Fibroblast of lung (primary cell): Measurements from ENCODE around the gene PSME3IP1. TPM values are rescaled to one million over a fixed set of nuclear protein-coding genes. Genes with fewer than 3 reads are reported as not detected.

Experiments used
- DNase-seq, 2 donors: peaks; one replicate each; pipeline versions ENCODE4 v3.0.0 to v3.0.0-alpha.2; 2010; ENCODE audit warnings: low read depth in 2 of 2
- H2AFZ ChIP-seq: 2 replicates; pipeline ENCODE4 v1.5.1; 2012; ENCODE audit warnings: low read length, control low read depth, inconsistent platforms
- H3K27ac ChIP-seq: 2 replicates; pipeline ENCODE4 v1.5.1; 2011; ENCODE audit warnings: low read length, control low read depth; ENCODE audit not compliant: insufficient read depth
- H3K27me3 ChIP-seq: 2 replicates; pipeline ENCODE4 v1.5.1; 2011; ENCODE audit warnings: mild to moderate bottlenecking, low read length; ENCODE audit not compliant: control insufficient read depth, insufficient read depth
- H3K36me3 ChIP-seq: 2 replicates; pipeline ENCODE4 v1.5.1; 2011; ENCODE audit warnings: low read length; ENCODE audit not compliant: control insufficient read depth, insufficient read depth
- H3K4me1 ChIP-seq: 2 replicates; pipeline ENCODE4 v1.5.1; 2011; ENCODE audit warnings: low read length; ENCODE audit not compliant: control insufficient read depth, insufficient read depth; ENCODE audit errors: extremely low read depth
- H3K4me2 ChIP-seq: 2 replicates; pipeline ENCODE4 v1.5.1; 2011; ENCODE audit warnings: low read length, control low read depth; ENCODE audit not compliant: insufficient read depth; ENCODE audit errors: extremely low read depth
- H3K4me3 ChIP-seq, 4 experiments: fragments of 200-600 bp in 1 of 4; sonication (generic) in 1 of 4; replicated peaks in 1 of 4; 2 replicates each; pipeline ENCODE4 v1.5.1; 2011 to 2016; ENCODE audit warnings: low read length in 4 of 4, low read depth in 3 of 4, mild to moderate bottlenecking in 3 of 4, control low read depth in 2 of 4, inconsistent platforms in 1 of 4, mixed read lengths in 1 of 4; ENCODE audit not compliant: insufficient read depth in 1 of 4; ENCODE audit errors: control extremely low read depth in 1 of 4
- H3K79me2 ChIP-seq: 2 replicates; pipeline ENCODE4 v1.5.1; 2012; ENCODE audit warnings: mild to moderate bottlenecking, low read length, inconsistent platforms; ENCODE audit not compliant: control insufficient read depth, insufficient read depth
- H3K9ac ChIP-seq: 2 replicates; pipeline ENCODE4 v1.5.1; 2011; ENCODE audit warnings: mild to moderate bottlenecking, low read length, control low read depth; ENCODE audit not compliant: insufficient read depth
- H3K9me3 ChIP-seq: 2 replicates; pipeline ENCODE4 v1.5.1; 2012; ENCODE audit warnings: low read depth, low read length; ENCODE audit not compliant: control insufficient read depth, insufficient read depth
- H4K20me1 ChIP-seq: 2 replicates; pipeline ENCODE4 v1.5.1; 2011; ENCODE audit warnings: low read length; ENCODE audit not compliant: control insufficient read depth, insufficient read depth; ENCODE audit errors: extremely low read depth
- CTCF ChIP-seq, 2 donors: IDR thresholded peaks in 1 of 2; conservative IDR thresholded peaks in 1 of 2; 1 replicate in 1 of 2; 2 replicates in 1 of 2; pipeline ENCODE4 v1.5.1; 2011 to 2012; ENCODE audit warnings: low read length in 2 of 2, control low read depth in 1 of 2, inconsistent platforms in 1 of 2, low read depth in 1 of 2, mild to moderate bottlenecking in 1 of 2
- EZH2 ChIP-seq: IDR thresholded peaks from 2 replicates; pipeline ENCODE4 v1.5.1; 2012; ENCODE audit warnings: low read length, control low read depth, mild to moderate bottlenecking; ENCODE audit errors: missing control alignments
- polyA plus RNA-seq, 2 donors: library from polyadenylated mRNA; depleted of rRNA in 1 of 2; stranded (reverse) in 1 of 2; unstranded in 1 of 2; fragments of >200 nt; gene quantifications; 2 replicates each; pipeline ENCODE4 v1.2.1, GENCODE V29; 2011 to 2012; ENCODE audit warnings: missing spikeins in 1 of 2
- total RNA-seq: library from RNA; depleted of rRNA; stranded (reverse); fragments of >200 nt; gene quantifications from 2 replicates; pipeline ENCODE4 v1.2.1, GENCODE V29; 2014

PSME3IP1 gene
- total and polyA plus RNA-seq, 2 donors (not counting 1 experiment from before 2014, with no cell fraction given) = 55.5 to 64.6 TPM

- Histone ChIP-seq H3K4me2 (no peak overlapping the region), H4K20me1 (no peaks in the 10 kb centered on the region), H3K79me2 (no peaks in the 10 kb centered on the region), H3K27me3 (no peaks in the 10 kb centered on the region), H3K27ac (no peak overlapping the region), H2AFZ (no peak overlapping the region), H3K4me1 (no peaks in the 10 kb centered on the region), H3K9ac (no peak overlapping the region), H3K4me3 (no peak overlapping the region), H3K36me3 (peaks cover 8% of the 10 kb centered on the region), H3K9me3 (no peaks in the 10 kb centered on the region)
- TF ChIP-seq CTCF (conservative IDR thresholded peaks at IDR 0.05 in 1 of 2, IDR thresholded peaks at IDR 0.05 in 1 of 2; ENCODE audit: low read depth in 1 of 2, low read length in 2 of 2) = no peak
- no peak for TF ChIP-seq EZH2
- peak; percentile 75 to 83 for DNase-seq
These were observed 18.9 kb downstream of the PSME3IP1 start for GRCh38 chr16:57166951-57167350.

- Histone ChIP-seq H3K4me1 (no peaks in the 10 kb centered on the region), H3K9me3 (no peaks in the 10 kb centered on the region), H3K4me2 (no peak overlapping the region), H4K20me1 (no peaks in the 10 kb centered on the region), H2AFZ (no peak overlapping the region), H3K27me3 (no peaks in the 10 kb centered on the region), H3K27ac (no peak overlapping the region), H3K4me3 (no peak overlapping the region), H3K36me3 (peaks cover 8% of the 10 kb centered on the region), H3K9ac (no peak overlapping the region), H3K79me2 (no peaks in the 10 kb centered on the region)
- TF ChIP-seq EZH2 (no peak), CTCF (conservative IDR thresholded peaks at IDR 0.05 in 1 of 2, IDR thresholded peaks at IDR 0.05 in 1 of 2; ENCODE audit: low read depth in 1 of 2, low read length in 2 of 2) (no peak)
- DNase-seq = no peak
These were observed 19.4 kb downstream of the PSME3IP1 start for GRCh38 chr16:57166451-57166850.

GRCh38 chr16:57165938-57166337 lies 19.9 kb downstream of the PSME3IP1 start:
- TF ChIP-seq CTCF (conservative IDR thresholded peaks at IDR 0.05 in 1 of 2, IDR thresholded peaks at IDR 0.05 in 1 of 2; ENCODE audit: low read depth in 1 of 2, low read length in 2 of 2) = no peak
- no peak for TF ChIP-seq EZH2
- H3K4me3 ChIP-seq = no peak overlapping the region
- H3K36me3 ChIP-seq = peaks cover 8% of the 10 kb centered on the region
- H3K27me3 ChIP-seq = no peaks in the 10 kb centered on the region
- H2AFZ ChIP-seq = no peak overlapping the region
- no peak overlapping the region for H3K4me2 ChIP-seq
- H3K79me2 ChIP-seq = no peaks in the 10 kb centered on the region
- no peaks in the 10 kb centered on the region for H3K9me3 ChIP-seq
- H3K9ac ChIP-seq = no peak overlapping the region
- no peak overlapping the region for H3K27ac ChIP-seq
- H3K4me1 ChIP-seq = no peaks in the 10 kb centered on the region
- H4K20me1 ChIP-seq = no peaks in the 10 kb centered on the region
- DNase-seq = peak; percentile 44 to 88
